HepG2 (cell line): ENCODE data around the gene CRISPLD2. TPM values are rescaled to one million over a fixed set of nuclear protein-coding genes. Genes with fewer than 3 reads are reported as not detected.

Source experiments
- ARID4A ChIP-seq: sonication (generic); formaldehyde crosslinking; IDR thresholded peaks from 2 replicates; pipeline ENCODE4 v1.5.0; 2020; ENCODE audit warnings: mild to moderate bottlenecking, missing genetic modification reagents, borderline replicate concordance
- GTF2F1 ChIP-seq: fragments of 150-350 bp; IDR thresholded peaks from 2 replicates; pipeline ENCODE4 v1.6.1; 2014; ENCODE audit warnings: low read length
- SP1 ChIP-seq, 2 experiments: fragments of 450-650 bp in 1 of 2; sonication (generic) in 1 of 2; formaldehyde crosslinking in 1 of 2; IDR thresholded peaks; 2 replicates each; pipeline versions ENCODE4 v1.4.0 to v1.6.1; 2016 to 2020; ENCODE audit warnings: missing genetic modification reagents in 1 of 2
- ZNF317 ChIP-seq: sonication (generic); formaldehyde crosslinking; IDR thresholded peaks from 2 replicates; pipeline ENCODE4 v1.5.0; 2020; ENCODE audit warnings: mild to moderate bottlenecking, missing genetic modification reagents
- ZNF687 ChIP-seq: sonication (generic); formaldehyde crosslinking; IDR thresholded peaks from 2 replicates; pipeline ENCODE4 v1.5.1; 2020; ENCODE audit warnings: mild to moderate bottlenecking, missing genetic modification reagents, moderate library complexity
- ZNF839 ChIP-seq: sonication (generic); formaldehyde crosslinking; IDR thresholded peaks from 2 replicates; pipeline ENCODE4 v1.4.0; 2020; ENCODE audit warnings: missing genetic modification reagents, mild to moderate bottlenecking, borderline replicate concordance
- polyA plus RNA-seq, 8 experiments: library from polyadenylated mRNA; depleted of rRNA in 3 of 8; stranded (reverse) in 7 of 8; unstranded in 1 of 8; fragments of >200 nt; fragmentation: Illumina TruSeq in 4 of 8; extraction: Trizol in 4 of 8; gene quantifications; 2 replicates each; pipeline versions ENCODE4 v1.2.1 to v1.2.3, GENCODE V29; 2011 to 2016; ENCODE audit warnings: low read depth in 4 of 8, missing spikeins in 1 of 8, mixed read lengths in 1 of 8; ENCODE audit not compliant: insufficient read depth in 1 of 8
- total RNA-seq, 5 experiments: library from RNA; depleted of rRNA; stranded (reverse); fragments of >200 nt; fragmentation: Illumina TruSeq; extraction: Trizol; gene quantifications; 2 replicates each; pipeline ENCODE4 v1.2.3, GENCODE V29; 2016; ENCODE audit warnings: low read depth in 1 of 5

CRISPLD2 gene
- total and polyA plus RNA-seq, 2 of the 13 experiments (the other 11 are each of a cell fraction or from before 2014, with no cell fraction given), result 0.04 to 0.31 TPM

GRCh38 chr16:84819644-84820304 is at the start of gene CRISPLD2 (continued):
- no peak for TF ChIP-seq ZNF839 (CRISPR knock-in tag)
- no peak for TF ChIP-seq ZNF317 (CRISPR knock-in tag)
- TF ChIP-seq GTF2F1, result 0 out of 2 replicates have a peak, but pooled peaks have one; percentile 26
- TF ChIP-seq ZNF687 (CRISPR knock-in tag), result peak; percentile 51
- no peak for TF ChIP-seq SP1 (IDR thresholded peaks at IDR 0.05)
- peak; percentile 80 for TF ChIP-seq SP1 (CRISPR knock-in tag; IDR thresholded peaks at IDR 0.05)
- 0 out of 2 replicates have a peak, but pooled peaks have one; percentile 36 for TF ChIP-seq ARID4A (CRISPR knock-in tag)
